C4-2B (cell line): ENCODE measurements around the gene ATP2A3.

Source experiments
- ZFX ChIP-seq: fragments of 450-650 bp; IDR thresholded peaks from 2 replicates; pipeline ENCODE4 v1.6.1; 2017
- TF ChIP-seq, protein P1 (sequence below): fragments of 450-650 bp; conservative IDR thresholded peaks from 2 replicates; pipeline ENCODE4 v1.5.1; 2017; ENCODE audit warnings: mild to moderate bottlenecking

GRCh38 chr17:3915581-3915994, 48.6 kb downstream of the ATP2A3 start:
- TF ChIP-seq, protein P1, sequence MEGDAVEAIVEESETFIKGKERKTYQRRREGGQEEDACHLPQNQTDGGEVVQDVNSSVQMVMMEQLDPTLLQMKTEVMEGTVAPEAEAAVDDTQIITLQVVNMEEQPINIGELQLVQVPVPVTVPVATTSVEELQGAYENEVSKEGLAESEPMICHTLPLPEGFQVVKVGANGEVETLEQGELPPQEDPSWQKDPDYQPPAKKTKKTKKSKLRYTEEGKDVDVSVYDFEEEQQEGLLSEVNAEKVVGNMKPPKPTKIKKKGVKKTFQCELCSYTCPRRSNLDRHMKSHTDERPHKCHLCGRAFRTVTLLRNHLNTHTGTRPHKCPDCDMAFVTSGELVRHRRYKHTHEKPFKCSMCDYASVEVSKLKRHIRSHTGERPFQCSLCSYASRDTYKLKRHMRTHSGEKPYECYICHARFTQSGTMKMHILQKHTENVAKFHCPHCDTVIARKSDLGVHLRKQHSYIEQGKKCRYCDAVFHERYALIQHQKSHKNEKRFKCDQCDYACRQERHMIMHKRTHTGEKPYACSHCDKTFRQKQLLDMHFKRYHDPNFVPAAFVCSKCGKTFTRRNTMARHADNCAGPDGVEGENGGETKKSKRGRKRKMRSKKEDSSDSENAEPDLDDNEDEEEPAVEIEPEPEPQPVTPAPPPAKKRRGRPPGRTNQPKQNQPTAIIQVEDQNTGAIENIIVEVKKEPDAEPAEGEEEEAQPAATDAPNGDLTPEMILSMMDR = no peak
- TF ChIP-seq ZFX = no peak
